Tibial nerve (tissue), 3 donors: Measurements from ENCODE around the gene LMOD3.

Experiments
- CTCF ChIP-seq, 5 experiments: fragments of 200-600 bp in 3 of 5; fragments of 450-650 bp in 2 of 5; sonication (generic) in 3 of 5; IDR thresholded peaks; one replicate each; pipeline ENCODE4 v1.5.1; 2016 to 2019; ENCODE audit warnings: antibody characterized with exemption in 5 of 5, mild to moderate bottlenecking in 3 of 5, moderate library complexity in 2 of 5
- POLR2A ChIP-seq, 2 donors: fragments of 450-650 bp; IDR thresholded peaks; one replicate each; pipeline ENCODE4 v1.6.1; 2017; ENCODE audit warnings: antibody characterized with exemption in 2 of 2, mild to moderate bottlenecking in 2 of 2, moderate library complexity in 2 of 2

GRCh38 chr3:69059688-69060087, 62.7 kb downstream of the LMOD3 start:
- TF ChIP-seq CTCF (IDR thresholded peaks at IDR 0.05) (no peak), POLR2A (IDR thresholded peaks at IDR 0.05) (no peak)
